ENCODE data around the gene LHX2. TPM values are rescaled to one million over a fixed set of nuclear protein-coding genes. Genes with fewer than 3 reads are reported as not detected.

Gene LHX2
- total RNA-seq, 2 experiments from 2014 or later, result not detected

- Mint-ChIP-seq H3K4me1 (peaks cover 22% of the 10 kb centered on the region), H3K9me3 (peaks cover 3% of the 10 kb centered on the region), H3K27ac (no peak overlapping the region), H3K4me3 (no peak overlapping the region), H3K27me3 (peaks cover 68% of the 10 kb centered on the region), H3K36me3 (ENCODE audit: low read depth) (peaks cover 8% of the 10 kb centered on the region)
- ChIA-PET POLR2A (interaction anchor here (0.6 kb wide), 1 partner anchor 149 kb away, joined by 5 read pairs; no protein-coding TSS in a partner anchor), CTCF (no interaction called here)
- no peak for DNase-seq
These were observed 1.1 kb downstream of the LHX2 start for GRCh38 chr9:124012368-124013301.

GRCh38 chr9:124013309-124014210, 2.0 kb downstream of the LHX2 start:
- peaks cover 3% of the 10 kb centered on the region for H3K9me3 Mint-ChIP-seq
- POLR2A ChIA-PET, result no interaction called here
- H3K27me3 Mint-ChIP-seq, result peaks cover 66% of the 10 kb centered on the region
- peaks cover 8% of the 10 kb centered on the region for H3K36me3 Mint-ChIP-seq (ENCODE audit: low read depth)
- no peak for DNase-seq
- CTCF ChIA-PET, result interaction anchor here (0.8 kb wide), 1 partner anchor 9 kb away, joined by 3 read pairs; no protein-coding TSS in a partner anchor
- peak overlapping the region; percentile 54 for H3K27ac Mint-ChIP-seq
- peak overlapping the region; percentile 10 for H3K4me3 Mint-ChIP-seq
- H3K4me1 Mint-ChIP-seq, result peaks cover 19% of the 10 kb centered on the region

- H3K4me1 Mint-ChIP-seq, result peaks cover 20% of the 10 kb centered on the region
- ChIA-PET CTCF (interaction anchor here (0.6 to 0.8 kb wide), 2 partner anchors 10 to 83 kb away, joined by 3 to 5 read pairs; no protein-coding TSS in a partner anchor), POLR2A (no interaction called here)
- H3K27me3 Mint-ChIP-seq, result peaks cover 68% of the 10 kb centered on the region
- DNase-seq, result no peak
- H3K36me3 Mint-ChIP-seq (ENCODE audit: low read depth), result peaks cover 8% of the 10 kb centered on the region
- H3K4me3 Mint-ChIP-seq, result peak overlapping the region; percentile 10
- H3K27ac Mint-ChIP-seq, result peak overlapping the region; percentile 25
- H3K9me3 Mint-ChIP-seq, result peaks cover 2% of the 10 kb centered on the region
These were observed 2.8 kb downstream of the LHX2 start for GRCh38 chr9:124014211-124014955.

DNA sequence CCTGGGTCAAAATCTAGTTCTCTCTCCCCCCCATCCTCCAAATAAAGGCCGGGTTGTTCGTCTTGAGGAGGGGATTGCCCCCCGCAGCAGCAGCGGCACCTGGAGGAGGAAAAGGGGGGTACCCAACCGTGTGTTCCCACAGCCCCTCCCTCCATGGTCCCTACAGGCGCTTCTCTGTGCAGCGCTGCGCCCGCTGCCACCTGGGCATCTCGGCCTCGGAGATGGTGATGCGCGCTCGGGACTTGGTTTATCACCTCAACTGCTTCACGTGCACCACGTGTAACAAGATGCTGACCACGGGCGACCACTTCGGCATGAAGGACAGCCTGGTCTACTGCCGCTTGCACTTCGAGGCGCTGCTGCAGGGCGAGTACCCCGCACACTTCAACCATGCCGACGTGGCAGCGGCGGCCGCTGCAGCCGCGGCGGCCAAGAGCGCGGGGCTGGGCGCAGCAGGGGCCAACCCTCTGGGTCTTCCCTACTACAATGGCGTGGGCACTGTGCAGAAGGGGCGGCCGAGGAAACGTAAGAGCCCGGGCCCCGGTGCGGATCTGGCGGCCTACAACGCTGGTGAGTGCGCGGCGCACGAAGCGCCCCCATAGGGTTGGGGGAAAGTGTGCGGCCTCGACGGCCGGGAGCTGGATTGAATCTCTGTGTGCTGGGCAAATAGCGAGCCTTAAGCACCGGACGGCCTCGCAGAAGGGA, 3.5 kb downstream of the LHX2 start:
- Mint-ChIP-seq H3K9me3 (no peaks in the 10 kb centered on the region), H3K27me3 (peaks cover 67% of the 10 kb centered on the region), H3K4me3 (no peak overlapping the region), H3K4me1 (peaks cover 16% of the 10 kb centered on the region), H3K36me3 (ENCODE audit: low read depth) (peaks cover 8% of the 10 kb centered on the region), H3K27ac (peak overlapping the region; percentile 31)
- DNase-seq, result no peak
- ChIA-PET CTCF (no interaction called here), POLR2A (no interaction called here)

DNA sequence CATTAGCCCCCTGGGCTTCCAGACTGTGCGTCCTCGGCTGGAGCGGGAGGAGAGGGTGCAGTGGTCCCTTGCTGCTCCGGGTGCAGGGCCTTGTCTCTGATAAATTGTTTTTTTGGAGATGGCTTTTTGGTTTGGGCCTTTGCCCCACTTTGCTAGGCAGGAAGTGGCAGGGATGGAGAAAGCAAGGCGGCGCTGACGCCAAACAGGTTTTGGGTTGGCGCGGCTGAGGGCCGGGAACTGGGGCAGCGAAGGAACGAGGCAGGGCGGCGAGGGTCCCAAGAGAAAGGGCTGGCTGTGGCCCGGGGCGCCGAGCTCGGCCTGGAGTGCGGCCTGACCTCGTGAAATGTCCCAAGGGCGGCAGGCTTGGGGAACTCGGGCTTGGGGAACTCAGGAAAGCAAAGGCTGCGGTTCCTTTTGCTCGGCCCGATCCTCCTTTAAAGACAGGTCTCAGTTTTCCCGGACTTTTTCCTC, 4.1 kb downstream of the LHX2 start:
- H3K4me3 Mint-ChIP-seq, result no peak overlapping the region
- peak overlapping the region; percentile 31 for H3K27ac Mint-ChIP-seq
- POLR2A ChIA-PET, result no interaction called here
- H3K27me3 Mint-ChIP-seq, result peaks cover 67% of the 10 kb centered on the region
- CTCF ChIA-PET, result no interaction called here
- peaks cover 14% of the 10 kb centered on the region for H3K4me1 Mint-ChIP-seq
- H3K36me3 Mint-ChIP-seq (ENCODE audit: low read depth), result peaks cover 3% of the 10 kb centered on the region
- no peak for DNase-seq
- no peaks in the 10 kb centered on the region for H3K9me3 Mint-ChIP-seq

DNA sequence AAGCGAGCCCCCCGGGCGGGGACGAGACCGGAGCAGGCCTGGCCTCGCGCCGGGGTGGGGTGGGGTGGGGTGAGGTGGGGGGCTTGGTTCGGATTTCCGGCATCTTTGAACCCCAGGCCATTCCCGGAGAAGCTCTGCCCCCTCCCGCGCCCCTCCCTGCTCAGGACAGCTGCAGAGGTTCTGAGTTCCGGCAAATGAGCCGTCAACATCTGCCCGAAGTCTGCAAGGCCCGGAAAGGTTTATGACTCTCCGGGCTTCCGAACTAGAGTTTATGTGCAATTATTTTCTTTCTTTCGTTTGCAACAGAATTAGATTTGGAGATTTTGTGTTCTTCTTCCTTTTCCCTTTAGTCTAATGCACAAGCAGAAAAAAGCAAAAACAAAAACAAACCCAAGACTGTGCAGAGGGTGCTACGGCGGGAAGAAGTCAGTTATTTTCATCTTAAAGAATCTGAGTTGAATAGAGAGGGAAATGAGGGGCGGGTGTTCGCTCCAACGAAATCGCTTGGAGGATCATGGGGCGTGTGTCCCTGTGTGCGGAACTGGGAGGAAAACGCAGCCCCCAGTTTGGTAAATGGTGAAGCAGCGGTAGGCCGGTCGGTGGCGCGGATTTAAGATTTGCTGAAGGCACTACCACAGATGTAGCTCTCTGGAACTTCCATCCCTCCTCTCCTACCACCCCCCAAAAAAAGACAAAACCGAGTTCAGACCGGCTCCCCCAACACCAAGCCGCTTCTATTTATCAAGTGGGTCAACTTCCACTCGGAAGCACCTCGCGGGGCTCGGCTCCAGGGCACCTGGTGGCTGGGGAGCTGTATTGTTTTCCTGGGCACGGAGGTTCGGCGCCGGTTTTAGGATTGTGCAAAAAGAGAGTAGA, 4.8 kb downstream of the LHX2 start:
- peaks cover 5% of the 10 kb centered on the region for H3K36me3 Mint-ChIP-seq (ENCODE audit: low read depth)
- peak overlapping the region; percentile 66 for H3K27ac Mint-ChIP-seq
- CTCF ChIA-PET, result no interaction called here
- H3K27me3 Mint-ChIP-seq, result peaks cover 72% of the 10 kb centered on the region
- H3K4me1 Mint-ChIP-seq, result peaks cover 18% of the 10 kb centered on the region
- no peak for DNase-seq
- peak overlapping the region; percentile 36 for H3K4me3 Mint-ChIP-seq
- POLR2A ChIA-PET, result no interaction called here
- no peaks in the 10 kb centered on the region for H3K9me3 Mint-ChIP-seq

DNA sequence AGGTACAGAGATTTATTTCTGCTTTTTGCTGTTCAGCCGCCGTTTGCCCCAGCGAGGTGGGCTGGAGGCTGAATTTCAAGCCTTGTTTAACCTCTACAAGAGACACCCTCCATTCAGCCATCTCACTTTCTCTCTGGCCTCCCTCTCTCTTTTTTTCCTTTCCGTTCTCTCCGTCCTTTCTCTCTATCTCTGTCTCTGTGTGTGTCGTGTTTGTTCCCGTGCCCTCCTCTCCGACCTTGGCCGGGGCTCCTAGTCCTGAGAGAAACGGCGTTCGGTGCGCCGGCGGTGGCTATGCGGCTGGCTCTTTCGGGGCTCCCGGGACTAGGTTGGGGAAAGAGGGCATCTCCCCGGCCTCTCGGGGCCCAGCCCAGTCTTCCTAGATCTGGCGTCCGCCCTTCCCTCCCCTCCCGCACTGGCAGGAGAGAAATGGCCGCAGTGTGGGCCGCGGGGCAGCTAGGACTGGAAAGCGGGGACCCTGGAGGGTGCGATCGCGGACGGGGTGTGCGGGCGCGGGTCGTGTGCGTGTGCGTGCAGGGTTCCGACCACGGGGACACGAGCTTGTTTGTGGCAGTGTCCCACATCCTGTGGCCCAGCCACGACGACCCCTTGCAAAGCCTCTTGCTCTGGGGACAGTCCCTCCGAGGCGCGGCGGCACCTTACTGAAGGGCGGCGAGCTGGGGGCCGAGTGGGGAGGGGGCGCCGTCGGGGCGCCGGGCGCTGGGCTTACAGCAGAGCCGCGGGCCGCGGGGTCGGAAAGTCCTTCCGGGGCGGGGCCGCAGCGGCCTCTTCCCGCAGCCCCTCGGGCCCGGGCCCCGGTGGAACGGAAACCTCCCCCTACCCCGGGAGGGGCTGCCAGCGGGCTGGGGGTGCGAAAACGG, 5.7 kb downstream of the LHX2 start:
- DNase-seq, result no peak
- ChIA-PET POLR2A (no interaction called here), CTCF (interaction anchor here (1.4 kb wide), 1 partner anchor 20 kb away, joined by 4 read pairs; no protein-coding TSS in a partner anchor)
- Mint-ChIP-seq H3K4me3 (peak overlapping the region; percentile 36), H3K9me3 (no peaks in the 10 kb centered on the region), H3K36me3 (ENCODE audit: low read depth) (peaks cover 5% of the 10 kb centered on the region), H3K4me1 (peaks cover 19% of the 10 kb centered on the region), H3K27ac (peak overlapping the region; percentile 66), H3K27me3 (peaks cover 79% of the 10 kb centered on the region)

GRCh38 chr9:124017929-124018729, 6.6 kb downstream of the LHX2 start:
- no peak for DNase-seq
- ChIA-PET POLR2A (no interaction called here), CTCF (interaction anchor here (0.8 to 1.4 kb wide), 2 partner anchors 13 to 21 kb away, joined by 3 to 4 read pairs; no protein-coding TSS in a partner anchor)
- no peak overlapping the region for H3K27ac Mint-ChIP-seq
- H3K36me3 Mint-ChIP-seq (ENCODE audit: low read depth), result peaks cover 5% of the 10 kb centered on the region
- peak overlapping the region; percentile 38 for H3K4me3 Mint-ChIP-seq
- no peaks in the 10 kb centered on the region for H3K9me3 Mint-ChIP-seq
- peaks cover 19% of the 10 kb centered on the region for H3K4me1 Mint-ChIP-seq
- H3K27me3 Mint-ChIP-seq, result peaks cover 84% of the 10 kb centered on the region

DNA sequence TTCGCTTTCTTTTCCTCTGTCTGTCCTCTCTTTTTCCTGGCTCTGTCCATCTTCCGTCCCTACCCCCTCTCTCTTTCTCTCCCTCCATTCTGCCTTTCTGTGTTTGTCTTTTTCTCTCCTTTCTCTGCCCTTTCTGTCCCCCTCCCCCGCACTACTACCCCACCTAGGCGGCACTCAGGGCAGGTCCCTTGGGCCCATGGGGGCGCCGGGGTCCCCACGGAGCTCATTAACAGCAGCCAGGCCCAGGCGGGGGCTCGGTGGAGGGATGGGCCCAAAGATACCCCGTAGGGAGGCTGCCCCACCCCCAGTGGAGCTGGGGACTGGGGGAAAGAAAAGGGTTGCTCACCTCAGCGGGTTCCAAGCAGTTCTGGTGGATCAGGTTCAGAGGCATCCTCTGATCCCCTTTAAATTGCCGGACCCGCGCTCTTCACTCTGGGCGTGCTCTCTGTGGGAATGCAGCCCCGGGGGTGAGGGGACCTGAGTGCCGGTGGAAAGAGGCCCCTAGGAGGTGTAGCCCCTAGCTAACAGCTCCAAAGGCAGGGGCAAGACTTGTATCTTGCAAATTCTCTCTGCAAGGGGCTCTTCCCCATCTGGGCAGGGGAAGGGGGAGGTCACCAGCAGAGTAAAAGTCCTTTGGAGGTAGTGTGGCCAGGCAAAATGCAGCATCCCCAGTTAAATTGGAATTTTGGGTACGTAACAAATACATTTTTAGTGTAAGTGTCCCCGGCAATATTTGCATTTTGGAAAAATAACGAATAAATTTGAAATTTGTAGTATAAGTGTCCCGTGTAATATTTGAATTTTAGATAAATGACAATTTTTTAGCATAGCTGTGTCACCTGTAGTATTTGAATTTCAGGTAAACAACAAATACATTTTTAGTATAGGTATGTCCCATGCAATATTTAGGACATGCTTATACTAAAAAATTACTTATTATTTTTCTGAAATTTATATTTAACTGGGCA, 7.4 kb downstream of the LHX2 start:
- DNase-seq, result no peak
- H3K36me3 Mint-ChIP-seq (ENCODE audit: low read depth), result peaks cover 5% of the 10 kb centered on the region
- H3K27me3 Mint-ChIP-seq, result peaks cover 83% of the 10 kb centered on the region
- H3K4me1 Mint-ChIP-seq, result peaks cover 19% of the 10 kb centered on the region
- no peak overlapping the region for H3K27ac Mint-ChIP-seq
- H3K4me3 Mint-ChIP-seq, result peak overlapping the region; percentile 38
- ChIA-PET POLR2A (no interaction called here), CTCF (interaction anchor here (0.8 to 1.4 kb wide), 2 partner anchors 14 to 22 kb away, joined by 3 to 4 read pairs; no protein-coding TSS in a partner anchor)
- H3K9me3 Mint-ChIP-seq, result no peaks in the 10 kb centered on the region

Measured in activated CD4-positive, alpha-beta T cell treated with anti-CD3 and anti-CD28 coated beads, Interleukin-2, amount 10 ng/mL, durations not matched to agents 7 days and 5 days (primary cell).